ENCODE measurements around the gene PGD.

Gene PGD

GRCh38 chr1:10451287-10451686 is 52.4 kb downstream of the PGD start:
- no peak for TF ChIP-seq YY1 (IDR thresholded peaks at IDR 0.05; ENCODE audit: low read depth)
- no peak for TF ChIP-seq NFIC (IDR thresholded peaks at IDR 0.05)
- no peak for TF ChIP-seq CREB1 (IDR thresholded peaks at IDR 0.05; ENCODE audit: low read depth)

GRCh38 chr1:10456048-10456447 is 57.2 kb downstream of the PGD start:
- no peak for TF ChIP-seq TCF12 (IDR thresholded peaks at IDR 0.05; ENCODE audit: low read depth)
- TF ChIP-seq CREB1 (IDR thresholded peaks at IDR 0.05; ENCODE audit: low read depth): no peak
- no peak for TF ChIP-seq YY1 (IDR thresholded peaks at IDR 0.05; ENCODE audit: low read depth)
- TF ChIP-seq EGR1 (IDR thresholded peaks at IDR 0.05): no peak

- TF ChIP-seq RAD21 (IDR thresholded peaks at IDR 0.05; ENCODE audit: low read depth): no peak
Measured at GRCh38 chr1:10456661-10457060, 57.8 kb downstream of the PGD start.

- TF ChIP-seq YY1 (IDR thresholded peaks at IDR 0.05; ENCODE audit: low read depth): no peak
- no peak for TF ChIP-seq EP300 (IDR thresholded peaks at IDR 0.05; ENCODE audit: borderline replicate concordance)
- TF ChIP-seq TCF12 (IDR thresholded peaks at IDR 0.05; ENCODE audit: low read depth): no peak
- TF ChIP-seq EGR1 (IDR thresholded peaks at IDR 0.05): no peak
- no peak for TF ChIP-seq USF1 (IDR thresholded peaks at IDR 0.05)
- no peak for TF ChIP-seq CEBPB (IDR thresholded peaks at IDR 0.05)
- TF ChIP-seq MAX (IDR thresholded peaks at IDR 0.05): no peak
- TF ChIP-seq TEAD4 (IDR thresholded peaks at IDR 0.05): no peak
- no peak for TF ChIP-seq REST (IDR thresholded peaks at IDR 0.05; ENCODE audit: low read depth)
Measured at GRCh38 chr1:10457875-10458274, 59.0 kb downstream of the PGD start.

- TF ChIP-seq TCF12 (IDR thresholded peaks at IDR 0.05; ENCODE audit: low read depth) (no peak), YY1 (IDR thresholded peaks at IDR 0.05; ENCODE audit: low read depth) (no peak), FOXM1 (IDR thresholded peaks at IDR 0.05; ENCODE audit: borderline replicate concordance, low read depth) (no peak), TAF1 (IDR thresholded peaks at IDR 0.05; ENCODE audit: low read depth) (no peak), CEBPB (IDR thresholded peaks at IDR 0.05) (peak; percentile 72), REST (IDR thresholded peaks at IDR 0.05; ENCODE audit: low read depth) (no peak), MAX (IDR thresholded peaks at IDR 0.05) (peak; percentile 38; the same call in 1 of the 2 replicates), RAD21 (IDR thresholded peaks at IDR 0.05; ENCODE audit: low read depth) (no peak), EGR1 (IDR thresholded peaks at IDR 0.05) (no peak)
Measured at GRCh38 chr1:10459184-10459583, 60.3 kb downstream of the PGD start.

- TF ChIP-seq TEAD4 (IDR thresholded peaks at IDR 0.05): no peak
- TF ChIP-seq FOXM1 (IDR thresholded peaks at IDR 0.05; ENCODE audit: borderline replicate concordance, low read depth): no peak
- no peak for TF ChIP-seq CEBPB (IDR thresholded peaks at IDR 0.05)
- TF ChIP-seq RAD21 (IDR thresholded peaks at IDR 0.05; ENCODE audit: low read depth): no peak
- no peak for TF ChIP-seq USF1 (IDR thresholded peaks at IDR 0.05)
- TF ChIP-seq TAF1 (IDR thresholded peaks at IDR 0.05; ENCODE audit: low read depth): no peak
- TF ChIP-seq ZBTB7A (IDR thresholded peaks at IDR 0.05; ENCODE audit: low read depth): no peak
- TF ChIP-seq TCF12 (IDR thresholded peaks at IDR 0.05; ENCODE audit: low read depth): no peak
- TF ChIP-seq EGR1 (IDR thresholded peaks at IDR 0.05): no peak
- TF ChIP-seq EP300 (IDR thresholded peaks at IDR 0.05; ENCODE audit: borderline replicate concordance): no peak
- TF ChIP-seq REST (IDR thresholded peaks at IDR 0.05; ENCODE audit: low read depth): no peak
- TF ChIP-seq YY1 (IDR thresholded peaks at IDR 0.05; ENCODE audit: low read depth): no peak
- TF ChIP-seq NFIC (IDR thresholded peaks at IDR 0.05): no peak
- TF ChIP-seq MAX (IDR thresholded peaks at IDR 0.05): no peak
- no peak for TF ChIP-seq CREB1 (IDR thresholded peaks at IDR 0.05; ENCODE audit: low read depth)
Measured at GRCh38 chr1:10467078-10467477, 68.2 kb downstream of the PGD start.
